ENCODE results near the gene NR4A3.

NR4A3 gene

GRCh38 chr9:99866398-99866797 is 44.7 kb downstream of the NR4A3 start:
- peaks cover 45% of the 10 kb centered on the region for H3K36me3 Mint-ChIP-seq (ENCODE audit: low read depth)
- peaks cover 22% of the 10 kb centered on the region for H3K4me1 Mint-ChIP-seq (ENCODE audit: low read depth)
- no peaks in the 10 kb centered on the region for H3K9me3 Mint-ChIP-seq
- no peak overlapping the region for H3K4me3 Mint-ChIP-seq
- DNase-seq: no peak
- no peak overlapping the region for H3K27ac Mint-ChIP-seq
- H3K27me3 Mint-ChIP-seq: no peaks in the 10 kb centered on the region

GRCh38 chr9:99867536-99867935 is 45.9 kb downstream of the NR4A3 start:
- no peaks in the 10 kb centered on the region for H3K9me3 Mint-ChIP-seq
- H3K27ac Mint-ChIP-seq: no peak overlapping the region
- DNase-seq: no peak
- peaks cover 22% of the 10 kb centered on the region for H3K4me1 Mint-ChIP-seq (ENCODE audit: low read depth)
- H3K36me3 Mint-ChIP-seq (ENCODE audit: low read depth): peaks cover 34% of the 10 kb centered on the region
- H3K27me3 Mint-ChIP-seq: no peaks in the 10 kb centered on the region
- no peak overlapping the region for H3K4me3 Mint-ChIP-seq

- Mint-ChIP-seq H3K27me3 (no peaks in the 10 kb centered on the region), H3K4me3 (no peak overlapping the region), H3K9me3 (no peaks in the 10 kb centered on the region), H3K36me3 (ENCODE audit: low read depth) (peaks cover 29% of the 10 kb centered on the region), H3K27ac (no peak overlapping the region), H3K4me1 (ENCODE audit: low read depth) (peaks cover 22% of the 10 kb centered on the region)
- no peak for DNase-seq
Measured at GRCh38 chr9:99867968-99868367, 46.3 kb downstream of the NR4A3 start.

- peaks cover 31% of the 10 kb centered on the region for H3K4me1 Mint-ChIP-seq (ENCODE audit: low read depth)
- H3K9me3 Mint-ChIP-seq: no peaks in the 10 kb centered on the region
- H3K27ac Mint-ChIP-seq: no peak overlapping the region
- H3K36me3 Mint-ChIP-seq (ENCODE audit: low read depth): peaks cover 21% of the 10 kb centered on the region
- H3K27me3 Mint-ChIP-seq: no peaks in the 10 kb centered on the region
- no peak for DNase-seq
- H3K4me3 Mint-ChIP-seq: no peak overlapping the region
Measured at GRCh38 chr9:99868845-99869244, 47.2 kb downstream of the NR4A3 start.

- peaks cover 38% of the 10 kb centered on the region for H3K4me1 Mint-ChIP-seq (ENCODE audit: low read depth)
- DNase-seq: no peak
- no peak overlapping the region for H3K27ac Mint-ChIP-seq
- peaks cover 3% of the 10 kb centered on the region for H3K27me3 Mint-ChIP-seq
- H3K9me3 Mint-ChIP-seq: no peaks in the 10 kb centered on the region
- H3K36me3 Mint-ChIP-seq (ENCODE audit: low read depth): peaks cover 12% of the 10 kb centered on the region
- H3K4me3 Mint-ChIP-seq: no peak overlapping the region
Measured at GRCh38 chr9:99870126-99870525, 48.4 kb downstream of the NR4A3 start.

GRCh38 chr9:99873531-99873930 is 51.8 kb downstream of the NR4A3 start:
- no peak for DNase-seq
- no peaks in the 10 kb centered on the region for H3K9me3 Mint-ChIP-seq
- H3K27me3 Mint-ChIP-seq: peaks cover 6% of the 10 kb centered on the region
- no peak overlapping the region for H3K4me3 Mint-ChIP-seq
- peaks cover 25% of the 10 kb centered on the region for H3K4me1 Mint-ChIP-seq (ENCODE audit: low read depth)
- H3K36me3 Mint-ChIP-seq (ENCODE audit: low read depth): no peaks in the 10 kb centered on the region
- peak overlapping the region; percentile 88 for H3K27ac Mint-ChIP-seq

- peak overlapping the region; percentile 88 for H3K27ac Mint-ChIP-seq
- DNase-seq: no peak
Measured at GRCh38 chr9:99873943-99874584, 52.4 kb downstream of the NR4A3 start.

GRCh38 chr9:99876190-99876589 is 54.5 kb downstream of the NR4A3 start:
- H3K4me3 Mint-ChIP-seq: no peak overlapping the region
- peaks cover 6% of the 10 kb centered on the region for H3K27me3 Mint-ChIP-seq
- no peaks in the 10 kb centered on the region for H3K9me3 Mint-ChIP-seq
- H3K27ac Mint-ChIP-seq: no peak overlapping the region
- no peaks in the 10 kb centered on the region for H3K36me3 Mint-ChIP-seq (ENCODE audit: low read depth)
- DNase-seq: no peak
- peaks cover 18% of the 10 kb centered on the region for H3K4me1 Mint-ChIP-seq (ENCODE audit: low read depth)

More at GRCh38 chr9:99873943-99874584, 52.4 kb downstream of the NR4A3 start:
- Mint-ChIP-seq H3K9me3 (no peaks in the 10 kb centered on the region), H3K4me3 (no peak overlapping the region), H3K4me1 (ENCODE audit: low read depth) (peaks cover 20% of the 10 kb centered on the region), H3K36me3 (ENCODE audit: low read depth) (no peaks in the 10 kb centered on the region), H3K27me3 (peaks cover 6% of the 10 kb centered on the region)

- Mint-ChIP-seq H3K4me1 (ENCODE audit: low read depth) (peaks cover 20% of the 10 kb centered on the region), H3K4me3 (no peak overlapping the region), H3K27me3 (peaks cover 6% of the 10 kb centered on the region), H3K9me3 (no peaks in the 10 kb centered on the region), H3K36me3 (ENCODE audit: low read depth) (no peaks in the 10 kb centered on the region), H3K27ac (no peak overlapping the region)
- no peak for DNase-seq
Measured at GRCh38 chr9:99878651-99879050, 57.0 kb downstream of the NR4A3 start.

- Mint-ChIP-seq H3K4me1 (ENCODE audit: low read depth) (peaks cover 9% of the 10 kb centered on the region), H3K9me3 (no peaks in the 10 kb centered on the region), H3K27ac (no peak overlapping the region), H3K36me3 (ENCODE audit: low read depth) (no peaks in the 10 kb centered on the region), H3K4me3 (no peak overlapping the region), H3K27me3 (no peaks in the 10 kb centered on the region)
- no peak for DNase-seq
Measured at GRCh38 chr9:99881769-99882168, 60.1 kb downstream of the NR4A3 start.

- H3K27ac Mint-ChIP-seq: no peak overlapping the region
- DNase-seq: no peak
Measured at GRCh38 chr9:99885747-99886146, 64.1 kb downstream of the NR4A3 start.

GRCh38 chr9:99889120-99889519 is 67.4 kb downstream of the NR4A3 start:
- no peaks in the 10 kb centered on the region for H3K27me3 Mint-ChIP-seq
- no peak for DNase-seq

More at GRCh38 chr9:99885747-99886146, 64.1 kb downstream of the NR4A3 start:
- Mint-ChIP-seq H3K36me3 (ENCODE audit: low read depth) (no peaks in the 10 kb centered on the region), H3K4me1 (ENCODE audit: low read depth) (peaks cover 9% of the 10 kb centered on the region), H3K4me3 (no peak overlapping the region), H3K9me3 (no peaks in the 10 kb centered on the region), H3K27me3 (no peaks in the 10 kb centered on the region)

GRCh38 chr9:99894826-99895225 is 73.1 kb downstream of the NR4A3 start:
- no peak for DNase-seq
- Mint-ChIP-seq H3K4me3 (no peak overlapping the region), H3K27me3 (peaks cover 17% of the 10 kb centered on the region), H3K36me3 (ENCODE audit: low read depth) (no peaks in the 10 kb centered on the region), H3K9me3 (no peaks in the 10 kb centered on the region), H3K4me1 (ENCODE audit: low read depth) (no peaks in the 10 kb centered on the region), H3K27ac (no peak overlapping the region)

More at GRCh38 chr9:99889120-99889519, 67.4 kb downstream of the NR4A3 start:
- H3K27ac Mint-ChIP-seq: no peak overlapping the region
- H3K9me3 Mint-ChIP-seq: no peaks in the 10 kb centered on the region
- no peaks in the 10 kb centered on the region for H3K4me1 Mint-ChIP-seq (ENCODE audit: low read depth)
- H3K4me3 Mint-ChIP-seq: no peak overlapping the region
- H3K36me3 Mint-ChIP-seq (ENCODE audit: low read depth): no peaks in the 10 kb centered on the region

GRCh38 chr9:99895510-99895909 is 73.8 kb downstream of the NR4A3 start:
- Mint-ChIP-seq H3K27ac (no peak overlapping the region), H3K36me3 (ENCODE audit: low read depth) (no peaks in the 10 kb centered on the region), H3K4me3 (no peak overlapping the region), H3K27me3 (peaks cover 17% of the 10 kb centered on the region), H3K9me3 (no peaks in the 10 kb centered on the region), H3K4me1 (ENCODE audit: low read depth) (no peaks in the 10 kb centered on the region)
- no peak for DNase-seq

- Mint-ChIP-seq H3K36me3 (ENCODE audit: low read depth) (no peaks in the 10 kb centered on the region), H3K9me3 (no peaks in the 10 kb centered on the region), H3K4me1 (ENCODE audit: low read depth) (no peaks in the 10 kb centered on the region), H3K27me3 (peaks cover 17% of the 10 kb centered on the region), H3K27ac (no peak overlapping the region), H3K4me3 (no peak overlapping the region)
- no peak for DNase-seq
Measured at GRCh38 chr9:99896119-99896518, 74.4 kb downstream of the NR4A3 start.

GRCh38 chr9:99903393-99903792 is 81.7 kb downstream of the NR4A3 start:
- Mint-ChIP-seq H3K27me3 (peaks cover 6% of the 10 kb centered on the region), H3K36me3 (ENCODE audit: low read depth) (peaks cover 7% of the 10 kb centered on the region), H3K27ac (no peak overlapping the region), H3K9me3 (no peaks in the 10 kb centered on the region), H3K4me1 (ENCODE audit: low read depth) (peaks cover 15% of the 10 kb centered on the region), H3K4me3 (no peak overlapping the region)
- no peak for DNase-seq

Measured in activated T-cell treated with anti-CD3 and anti-CD28 coated beads, Interleukin-2, amount 50 U/mL, for 24 hours (primary cell).